Activated naive CD4-positive, alpha-beta T cell treated with anti-CD3 and anti-CD28 coated beads, Interleukin-2, amount 50 U/mL, for 72 hours (primary cell): ENCODE results near the gene PHF20. TPM values are rescaled to one million over a fixed set of nuclear protein-coding genes. Genes with fewer than 3 reads are reported as not detected.

Experiments used
- ATAC-seq, 2 donors: fragments of 150-1000 bp; cut with Tn5 transposase; 2 replicates each; pipeline ENCODE4 v1.10.0; 2021; ENCODE audit warnings: mild to moderate bottlenecking in 2 of 2, moderate library complexity in 2 of 2
- DNase-seq, 2 donors: peaks; one replicate each; pipeline ENCODE4 v3.0.0; 2021 to 2022; ENCODE audit warnings: low spot score in 2 of 2
- H3K27ac Mint-ChIP-seq, 2 donors: one replicate each; pipeline ENCODE4 v1.8.0; 2022; ENCODE audit warnings: mild to moderate bottlenecking in 2 of 2, mixed read lengths in 2 of 2
- H3K36me3 Mint-ChIP-seq, 2 donors: one replicate each; pipeline ENCODE4 v1.8.0; 2022; ENCODE audit warnings: mixed read lengths in 2 of 2
- H3K9me3 Mint-ChIP-seq, 2 donors: one replicate each; pipeline ENCODE4 v1.8.0; 2022; ENCODE audit warnings: mixed read lengths in 2 of 2
- total RNA-seq, 2 donors: library from RNA; stranded (reverse); gene quantifications; one replicate each; pipeline ENCODE4 v1.2.3, GENCODE V29; 2022

Gene PHF20
- total RNA-seq, 2 donors from 2014 or later: 58.5 to 71.4 TPM

DNA sequence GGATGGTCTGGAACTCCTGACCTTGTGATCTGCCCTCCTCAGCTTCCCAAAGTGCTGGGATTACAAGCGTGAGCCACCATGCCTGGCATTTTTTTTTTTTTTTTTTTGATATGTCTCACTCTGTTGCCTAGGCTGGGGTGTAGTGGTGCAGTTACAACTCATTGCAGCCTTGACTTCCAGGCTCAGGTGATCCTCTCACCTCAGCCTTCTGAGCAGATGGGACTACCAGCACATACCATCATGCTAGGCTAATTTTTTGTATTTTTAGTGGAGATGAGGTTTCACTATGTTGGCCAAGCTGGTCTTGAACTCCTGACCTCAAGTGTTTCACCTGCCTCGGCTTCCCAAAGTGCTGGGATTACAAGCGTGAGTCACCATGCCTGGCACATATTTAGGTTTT lies 34.3 kb downstream of the PHF20 start:
- DNase-seq (no peak), ATAC-seq (no peak)
- no peaks in the 10 kb centered on the region for H3K9me3 Mint-ChIP-seq
- H3K36me3 Mint-ChIP-seq: peaks cover 0 to 16% of the 10 kb centered on the region in 2 donors
- H3K27ac Mint-ChIP-seq: peak overlapping the region in 1 of 2 donors; percentile 29

- H3K27ac Mint-ChIP-seq: no peak overlapping the region
- no peak for DNase-seq
- no peaks in the 10 kb centered on the region for H3K9me3 Mint-ChIP-seq
- H3K36me3 Mint-ChIP-seq: peaks cover 0 to 7% of the 10 kb centered on the region in 2 donors
- no peak for ATAC-seq
Measured at GRCh38 chr20:35807877-35808276, 36.1 kb downstream of the PHF20 start.

DNA sequence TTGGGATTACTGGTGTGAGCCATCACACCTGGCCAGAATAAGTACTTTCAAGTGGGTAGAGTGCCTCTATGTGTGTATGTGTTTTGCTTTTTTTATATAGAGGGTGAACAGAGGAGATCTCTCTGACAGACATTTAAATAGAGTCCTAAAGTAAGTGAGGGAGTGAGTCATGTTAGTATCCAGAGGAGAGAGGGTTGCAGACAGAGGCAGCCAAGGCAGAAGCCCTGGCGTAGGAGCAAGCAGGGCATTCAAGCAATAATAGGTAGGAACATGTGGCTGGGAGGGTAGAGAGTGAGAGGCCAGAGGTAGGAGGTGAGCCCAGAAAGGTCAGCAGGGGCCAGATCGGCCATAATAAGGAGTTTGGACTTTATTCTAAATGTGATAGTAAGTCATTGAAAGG lies 48.9 kb downstream of the PHF20 start:
- ATAC-seq (no peak), DNase-seq (no peak)
- Mint-ChIP-seq H3K27ac (peak overlapping the region; percentile 1 to 24), H3K9me3 (no peaks in the 10 kb centered on the region), H3K36me3 (peaks cover 0 to 25% of the 10 kb centered on the region in 2 donors)

GRCh38 chr20:35821807-35822242 lies 50.0 kb downstream of the PHF20 start:
- Mint-ChIP-seq H3K9me3 (no peaks in the 10 kb centered on the region), H3K27ac (peak overlapping the region in 1 of 2 donors; percentile 13), H3K36me3 (peaks cover 0 to 25% of the 10 kb centered on the region in 2 donors)
- DNase-seq: no peak
- ATAC-seq: no peak

DNA sequence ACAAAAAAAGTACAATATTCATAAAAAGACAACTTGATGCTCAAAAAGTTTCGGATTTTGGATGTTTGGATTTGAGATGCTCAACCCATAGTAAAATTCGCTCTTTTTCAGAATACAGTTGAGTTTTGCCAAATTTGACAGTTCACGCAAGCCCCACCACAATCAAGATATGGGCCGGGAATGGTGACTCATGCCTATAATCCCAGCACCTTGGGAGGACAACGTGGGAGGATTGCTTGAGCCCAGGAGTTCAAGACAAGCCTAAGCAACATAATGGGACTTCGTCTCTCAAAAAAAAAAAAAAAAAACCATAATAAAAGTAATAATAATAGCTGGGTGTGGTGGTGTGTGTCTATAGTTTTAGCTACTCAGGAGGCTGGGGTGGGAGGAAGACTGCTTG lies 51.3 kb downstream of the PHF20 start:
- H3K36me3 Mint-ChIP-seq: peaks cover 0 to 25% of the 10 kb centered on the region in 2 donors
- no peak overlapping the region for H3K27ac Mint-ChIP-seq
- no peaks in the 10 kb centered on the region for H3K9me3 Mint-ChIP-seq
- DNase-seq (no peak), ATAC-seq (no peak)

DNA sequence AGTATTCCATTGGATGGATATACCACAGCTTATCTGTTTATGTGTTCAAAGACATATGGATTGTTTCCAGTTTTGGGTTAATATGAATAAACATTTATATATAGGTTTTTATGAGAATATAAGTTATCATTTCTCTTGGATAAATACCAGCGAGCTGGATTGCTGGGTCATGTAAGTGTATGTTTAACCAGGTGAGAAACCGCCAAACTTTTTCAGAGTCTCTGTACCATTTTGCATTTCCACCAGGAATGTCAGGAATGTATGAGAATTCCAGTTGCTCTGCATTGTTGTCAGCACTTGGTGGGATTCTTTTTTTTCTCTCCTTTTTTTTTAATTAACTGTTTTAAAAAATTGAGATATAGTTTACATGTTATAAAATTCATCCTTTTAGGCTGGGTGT lies 52.1 kb downstream of the PHF20 start:
- Mint-ChIP-seq H3K9me3 (no peaks in the 10 kb centered on the region), H3K27ac (no peak overlapping the region), H3K36me3 (peaks cover 0 to 22% of the 10 kb centered on the region in 2 donors)
- no peak for DNase-seq
- no peak for ATAC-seq

- Mint-ChIP-seq H3K27ac (peak overlapping the region; percentile 0 to 33), H3K36me3 (peaks cover 0 to 26% of the 10 kb centered on the region in 2 donors), H3K9me3 (peaks cover 0 to 3% of the 10 kb centered on the region in 2 donors)
- DNase-seq (no peak), ATAC-seq (no peak)
Measured at GRCh38 chr20:35826397-35826998, 54.7 kb downstream of the PHF20 start.

DNA sequence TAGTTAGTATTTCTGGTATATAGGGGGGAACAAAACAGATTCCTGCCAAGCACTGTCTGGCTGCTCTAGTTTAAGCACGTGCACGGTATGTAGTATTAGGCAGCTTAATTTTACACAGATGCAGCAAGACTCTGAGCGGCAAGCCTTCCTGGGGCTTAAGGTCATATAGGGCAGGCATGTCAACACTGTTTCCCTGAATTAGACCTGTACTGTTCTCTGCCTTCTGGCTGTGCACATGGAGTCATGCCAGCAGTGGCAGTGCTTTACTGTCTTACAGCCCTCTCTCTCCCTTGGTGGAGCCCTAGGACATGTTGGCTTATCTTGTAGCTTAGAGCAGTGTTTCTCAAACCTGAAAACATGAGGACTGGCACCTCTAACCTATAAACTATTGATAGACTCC lies 56.6 kb downstream of the PHF20 start:
- H3K36me3 Mint-ChIP-seq: peaks cover 0 to 28% of the 10 kb centered on the region in 2 donors
- DNase-seq (no peak), ATAC-seq (no peak)
- H3K9me3 Mint-ChIP-seq: peaks cover 0 to 3% of the 10 kb centered on the region in 2 donors
- H3K27ac Mint-ChIP-seq: no peak overlapping the region

- DNase-seq: no peak
- H3K36me3 Mint-ChIP-seq: peaks cover 0 to 28% of the 10 kb centered on the region in 2 donors
- ATAC-seq: no peak
- H3K9me3 Mint-ChIP-seq: peaks cover 0 to 3% of the 10 kb centered on the region in 2 donors
- H3K27ac Mint-ChIP-seq: no peak overlapping the region
Measured at GRCh38 chr20:35828916-35829315, 57.1 kb downstream of the PHF20 start.

DNA sequence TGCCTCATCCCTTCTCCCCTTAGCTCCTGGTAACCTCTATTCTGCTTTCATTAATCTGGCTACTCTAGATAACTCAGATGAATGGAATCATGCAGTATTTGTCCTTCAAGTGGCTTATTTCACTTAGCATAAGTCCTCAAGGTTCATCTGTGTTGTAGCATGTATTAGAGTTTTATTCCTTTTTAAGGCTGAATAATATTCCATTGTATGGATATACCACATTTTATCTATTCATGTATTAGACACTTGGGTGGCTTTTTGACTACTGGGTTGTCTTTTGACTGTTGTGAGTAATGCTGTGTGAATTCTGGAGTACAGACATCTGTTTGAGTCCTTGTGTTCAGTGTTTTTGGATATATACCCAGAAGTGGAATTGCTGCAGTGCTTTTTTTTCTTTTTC lies 58.4 kb downstream of the PHF20 start:
- Mint-ChIP-seq H3K27ac (no peak overlapping the region), H3K9me3 (peaks cover 0 to 3% of the 10 kb centered on the region in 2 donors), H3K36me3 (peaks cover 0 to 28% of the 10 kb centered on the region in 2 donors)
- ATAC-seq (no peak), DNase-seq (no peak)

DNA sequence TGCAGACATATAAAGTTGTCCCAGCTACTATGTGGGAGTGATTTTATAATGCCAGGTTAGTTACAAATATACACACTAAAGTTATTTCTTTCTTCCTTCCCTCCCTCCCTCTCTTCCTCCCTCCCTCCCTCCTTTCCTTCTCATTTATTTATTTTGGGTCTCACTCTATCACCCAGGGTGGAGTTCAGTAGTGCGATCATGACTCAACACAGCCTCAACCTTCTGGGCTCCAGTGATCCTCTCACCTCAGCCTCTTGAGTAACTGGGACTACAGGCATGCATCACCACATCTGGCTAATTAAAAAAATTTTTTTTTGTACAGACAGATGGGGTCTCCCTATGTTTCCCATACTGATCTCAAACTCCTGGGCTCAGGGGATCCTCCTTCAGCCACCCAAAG lies 59.2 kb downstream of the PHF20 start:
- DNase-seq: no peak
- no peak overlapping the region for H3K27ac Mint-ChIP-seq
- peaks cover 0 to 3% of the 10 kb centered on the region in 2 donors for H3K9me3 Mint-ChIP-seq
- peaks cover 0 to 28% of the 10 kb centered on the region in 2 donors for H3K36me3 Mint-ChIP-seq
- ATAC-seq: peak; percentile 43 to 90

GRCh38 chr20:35831971-35832370 lies 60.2 kb downstream of the PHF20 start:
- ATAC-seq (no peak), DNase-seq (no peak)
- Mint-ChIP-seq H3K27ac (peak overlapping the region; percentile 3 to 47), H3K9me3 (peaks cover 0 to 3% of the 10 kb centered on the region in 2 donors), H3K36me3 (peaks cover 0 to 28% of the 10 kb centered on the region in 2 donors)

- Mint-ChIP-seq H3K9me3 (peaks cover 0 to 3% of the 10 kb centered on the region in 2 donors), H3K27ac (peak overlapping the region in 1 of 2 donors; percentile 77), H3K36me3 (peaks cover 0 to 28% of the 10 kb centered on the region in 2 donors)
- DNase-seq: no peak
- ATAC-seq: no peak
Measured at GRCh38 chr20:35833241-35833640, 61.4 kb downstream of the PHF20 start.

- Mint-ChIP-seq H3K27ac (no peak overlapping the region), H3K9me3 (no peaks in the 10 kb centered on the region), H3K36me3 (peaks cover 5 to 12% of the 10 kb centered on the region in 2 donors)
- DNase-seq (no peak), ATAC-seq (no peak)
Measured at GRCh38 chr20:35837577-35838195, 65.9 kb downstream of the PHF20 start.

DNA sequence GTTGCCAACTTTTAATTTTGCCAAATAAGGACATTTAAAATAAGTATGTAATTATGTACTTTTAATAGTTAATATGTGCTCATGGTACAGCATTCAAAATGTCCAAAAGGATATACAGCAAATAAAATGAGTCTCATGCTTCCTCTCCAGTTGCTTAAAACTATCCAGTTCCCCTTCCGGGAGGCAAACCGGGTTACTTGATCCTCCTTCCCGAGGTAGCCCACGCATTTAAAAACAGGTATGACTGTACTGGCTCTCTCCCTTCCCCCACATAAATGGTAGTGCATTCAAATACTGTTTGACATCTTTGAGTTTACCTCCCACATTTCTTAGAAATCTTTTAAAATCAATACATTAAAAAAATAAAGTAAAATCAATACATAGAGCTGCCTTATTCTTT lies 66.4 kb downstream of the PHF20 start:
- H3K36me3 Mint-ChIP-seq: peaks cover 6 to 16% of the 10 kb centered on the region in 2 donors
- DNase-seq (no peak), ATAC-seq (no peak)
- H3K27ac Mint-ChIP-seq: no peak overlapping the region
- no peaks in the 10 kb centered on the region for H3K9me3 Mint-ChIP-seq

DNA sequence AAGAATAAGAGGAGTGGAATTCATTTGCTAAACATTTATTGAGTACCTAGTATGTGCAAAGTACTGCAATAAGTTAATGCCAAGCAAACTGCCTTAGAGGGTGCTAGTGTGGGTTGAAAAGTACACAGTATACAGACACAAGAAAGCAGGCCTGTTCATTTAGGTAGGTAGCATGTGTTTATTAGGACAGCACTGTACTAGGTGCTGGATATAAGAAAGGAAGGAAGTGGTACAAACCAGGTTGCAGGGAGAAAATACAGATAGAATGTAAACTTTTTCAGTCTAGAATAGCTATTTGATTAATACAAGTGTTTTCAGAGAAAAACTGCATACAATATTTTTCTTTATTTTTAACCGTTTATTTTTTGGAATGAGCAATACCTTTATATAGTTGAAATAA lies 68.1 kb downstream of the PHF20 start:
- H3K36me3 Mint-ChIP-seq: peaks cover 6 to 22% of the 10 kb centered on the region in 2 donors
- DNase-seq (no peak), ATAC-seq (no peak)
- no peak overlapping the region for H3K27ac Mint-ChIP-seq
- H3K9me3 Mint-ChIP-seq: no peaks in the 10 kb centered on the region

GRCh38 chr20:35840421-35840820 lies 68.6 kb downstream of the PHF20 start:
- H3K9me3 Mint-ChIP-seq: no peaks in the 10 kb centered on the region
- DNase-seq (no peak), ATAC-seq (no peak)
- H3K36me3 Mint-ChIP-seq: peaks cover 6 to 22% of the 10 kb centered on the region in 2 donors
- no peak overlapping the region for H3K27ac Mint-ChIP-seq

DNA sequence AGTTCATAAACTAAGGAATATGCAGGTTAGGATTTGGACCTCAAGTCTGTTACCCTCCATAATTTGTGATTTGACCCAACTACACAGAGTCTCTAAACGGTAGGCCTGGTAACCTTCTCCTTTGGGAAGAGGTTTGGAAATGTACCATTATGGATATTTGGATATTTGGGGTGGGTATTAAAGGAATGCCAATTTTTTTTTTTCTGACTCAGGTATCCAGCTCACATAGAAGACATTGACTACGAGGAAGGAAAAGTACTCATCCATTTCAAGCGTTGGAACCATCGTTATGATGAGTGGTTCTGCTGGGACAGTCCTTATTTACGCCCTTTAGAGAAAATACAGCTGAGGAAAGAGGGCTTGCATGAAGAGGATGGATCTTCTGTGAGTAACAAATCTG lies 70.5 kb downstream of the PHF20 start:
- ATAC-seq (no peak), DNase-seq (no peak)
- Mint-ChIP-seq H3K9me3 (no peaks in the 10 kb centered on the region), H3K36me3 (peaks cover 6 to 22% of the 10 kb centered on the region in 2 donors), H3K27ac (no peak overlapping the region)
